Medulla oblongata (tissue), 1 donor: Measurements from ENCODE around the gene PSMC4.

ENCODE experiments used
- DNase-seq: peaks from one replicate; pipeline ENCODE4 v3.0.0-alpha.2; 2015; ENCODE audit errors: extremely low spot score

The PSMC4 gene

GRCh38 chr19:39970675-39971379 lies at the start of gene PSMC4:
Gene PSMC4, plus strand, starts transcription at chr19:39971165. Its CDS starts 38 bp downstream, at chr19:39971203.
- peak; percentile 100 for DNase-seq

DNA sequence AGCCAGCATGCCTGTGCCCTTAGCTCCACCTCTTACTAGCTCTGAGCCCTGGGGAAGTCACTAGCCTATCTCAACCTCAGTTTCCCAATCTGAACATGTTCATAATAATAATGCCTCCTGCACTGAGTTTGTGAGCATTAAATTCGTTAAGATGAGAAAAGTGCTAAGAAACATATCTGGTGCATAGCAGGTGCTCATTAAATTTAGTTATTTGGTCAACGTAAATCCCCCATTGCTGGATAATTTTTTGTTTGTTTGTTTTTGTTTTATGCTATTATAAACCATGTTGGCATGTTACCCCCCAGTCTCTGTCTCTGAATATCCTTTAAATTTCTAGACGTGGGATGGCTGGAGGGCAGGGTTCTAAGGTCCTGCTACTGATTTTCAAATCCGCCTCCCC lies 47.1 kb upstream of the PSMC4 start:
- DNase-seq, result no peak

GRCh38 chr19:39924389-39924788 lies 46.6 kb upstream of the PSMC4 start:
- no peak for DNase-seq

GRCh38 chr19:39924952-39925351 lies 46.0 kb upstream of the PSMC4 start:
- no peak for DNase-seq

DNA sequence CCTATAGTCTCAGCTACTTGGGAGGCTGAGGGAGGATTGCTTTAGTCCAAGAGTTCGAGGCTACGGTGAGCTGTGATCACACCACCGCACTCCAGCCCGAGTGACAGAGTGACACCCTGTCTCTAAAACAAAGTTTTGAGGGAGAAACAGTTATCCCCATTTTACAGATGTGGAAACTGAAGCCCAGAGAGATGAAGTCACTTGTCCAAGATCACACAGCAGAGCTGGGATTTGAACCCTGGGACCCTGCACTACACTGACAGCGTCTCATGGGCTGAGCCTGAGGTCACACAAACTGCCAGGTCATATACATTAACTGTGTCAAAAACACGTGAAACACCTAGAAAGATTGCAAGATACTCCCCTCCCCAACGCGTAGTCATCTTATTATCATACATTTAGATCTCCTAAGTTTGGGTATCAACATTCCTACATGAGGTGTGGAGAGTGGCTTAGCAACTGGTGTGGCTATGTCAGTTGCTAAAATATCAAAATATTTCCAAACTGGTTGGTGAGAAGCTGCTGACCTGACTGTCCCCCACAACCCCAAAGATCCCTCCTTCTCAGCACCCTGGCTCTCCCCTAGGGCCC lies 44.7 kb upstream of the PSMC4 start:
- DNase-seq, result no peak

- no peak for DNase-seq
Measured at GRCh38 chr19:39927076-39927475, 43.9 kb upstream of the PSMC4 start.

DNA sequence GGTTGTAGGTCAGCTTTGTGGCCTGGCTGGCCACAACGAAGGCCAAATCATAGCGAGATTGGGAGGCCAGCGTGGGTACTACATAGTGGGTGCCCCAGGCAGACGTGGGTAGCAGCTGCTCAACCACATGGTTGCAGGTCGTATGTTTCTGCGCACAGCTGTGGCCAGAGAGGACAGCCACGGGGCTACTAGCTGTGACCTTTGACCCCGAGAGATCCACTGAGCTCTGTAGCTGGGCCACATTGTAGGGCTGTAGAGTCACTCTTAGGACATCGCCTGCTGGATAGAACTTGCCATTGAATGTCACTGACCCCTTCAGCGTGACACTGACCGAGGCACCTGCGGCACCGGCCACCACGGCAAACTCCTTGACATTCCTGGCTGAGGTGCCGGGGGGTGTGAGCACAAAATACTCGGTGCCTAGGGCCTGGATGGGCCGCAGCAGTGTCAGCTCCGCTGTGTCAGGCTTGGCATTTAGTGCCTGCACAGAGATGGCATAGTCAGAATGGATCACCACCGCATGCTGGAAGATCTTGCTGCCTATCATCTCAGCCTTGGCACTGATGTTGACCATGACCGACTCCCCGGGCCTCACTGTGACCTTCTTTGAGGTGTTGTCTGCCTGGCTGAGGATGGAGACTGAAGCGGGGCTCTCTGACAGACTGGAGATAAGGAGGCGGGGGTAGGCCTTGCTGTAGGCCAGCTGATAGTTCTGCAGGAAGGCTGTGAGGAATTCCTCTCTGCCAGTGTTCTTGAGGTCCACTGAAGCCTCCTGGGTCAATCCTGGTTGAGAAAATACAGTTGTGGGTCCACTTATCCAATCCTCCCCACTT lies 43.2 kb upstream of the PSMC4 start:
- no peak for DNase-seq

- no peak for DNase-seq
Measured at GRCh38 chr19:39928357-39928725, 42.6 kb upstream of the PSMC4 start.

DNA sequence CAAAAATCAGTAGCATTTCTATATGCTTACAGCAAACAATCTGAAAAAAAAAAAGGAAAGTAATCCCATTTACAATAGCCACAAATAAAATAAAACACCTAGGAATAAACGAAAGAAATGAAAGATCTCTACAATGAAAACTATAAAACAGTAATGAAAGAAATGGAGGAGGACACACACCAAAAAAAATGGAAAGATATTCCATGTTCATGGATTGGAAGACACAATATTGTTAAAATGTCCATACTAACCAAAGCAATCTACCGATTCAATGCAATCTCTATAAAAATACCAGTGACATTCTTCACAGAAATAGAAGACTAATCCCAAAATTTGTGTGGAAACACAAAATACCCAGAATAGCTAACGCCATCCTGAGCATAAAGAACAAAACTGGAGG lies 41.2 kb upstream of the PSMC4 start:
- DNase-seq, result no peak

GRCh38 chr19:39934584-39935363 lies 36.2 kb upstream of the PSMC4 start, which contains the start of gene FCGBP:
Gene FCGBP, minus strand, starts transcription at chr19:39934634.
- no peak for DNase-seq

DNA sequence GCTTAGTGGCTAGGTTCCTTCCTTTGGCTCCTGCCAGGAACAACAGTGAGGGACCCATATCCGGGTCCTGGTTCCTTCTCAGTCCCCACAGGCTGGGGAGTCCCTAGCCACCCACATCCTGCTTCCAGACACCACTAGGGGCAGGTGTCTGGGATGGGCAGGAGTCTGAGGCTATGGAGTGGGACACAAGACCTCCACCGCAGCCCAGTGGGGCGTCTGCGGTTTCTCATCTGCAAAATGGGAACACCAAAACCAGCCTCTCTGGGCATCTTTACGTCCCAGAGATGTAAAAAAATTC lies 35.7 kb upstream of the PSMC4 start:
- no peak for DNase-seq

DNA sequence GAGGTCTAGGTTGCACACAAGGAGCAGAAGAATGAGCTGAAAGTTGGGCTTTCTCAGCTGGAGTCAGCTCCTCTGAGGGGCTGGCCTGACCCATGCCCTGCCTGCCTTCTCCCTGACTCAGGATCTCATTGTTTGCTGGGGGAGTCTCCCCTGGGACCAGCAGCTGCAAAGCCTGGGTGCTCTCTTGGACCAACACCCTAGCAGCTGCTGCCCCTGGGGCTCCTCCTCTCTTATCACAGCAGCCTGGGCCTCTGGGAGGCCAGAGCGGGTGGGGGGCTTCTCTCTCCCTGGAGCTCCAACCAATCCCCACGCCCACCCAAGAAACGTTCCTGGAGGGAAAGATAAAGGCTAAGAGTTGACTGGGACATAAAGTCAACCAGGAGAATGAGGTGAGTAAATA lies 34.9 kb upstream of the PSMC4 start:
- no peak for DNase-seq

DNA sequence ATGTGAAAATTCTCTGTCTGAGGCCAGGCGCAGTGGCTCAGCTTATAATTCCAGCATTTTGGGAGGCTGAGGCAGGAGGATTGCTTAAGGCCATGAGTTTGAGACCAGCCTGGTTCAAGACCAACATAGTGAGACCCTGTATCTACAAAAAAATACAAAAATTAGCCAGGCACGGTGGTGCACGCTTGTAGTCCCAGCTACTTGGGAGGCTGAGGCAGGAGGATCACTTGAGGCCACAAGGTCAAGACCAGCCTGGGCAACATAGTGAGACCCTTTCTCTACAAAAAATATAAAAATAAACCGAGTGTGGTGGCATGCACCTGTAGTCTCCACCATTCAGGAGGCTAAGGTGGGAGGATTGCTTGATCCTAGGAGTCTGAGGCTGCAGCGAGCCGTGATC lies 34.3 kb upstream of the PSMC4 start:
- no peak for DNase-seq

- DNase-seq, result no peak
Measured at GRCh38 chr19:39937094-39937720, 33.8 kb upstream of the PSMC4 start.

- DNase-seq, result no peak
Measured at GRCh38 chr19:39937787-39938186, 33.2 kb upstream of the PSMC4 start.

DNA sequence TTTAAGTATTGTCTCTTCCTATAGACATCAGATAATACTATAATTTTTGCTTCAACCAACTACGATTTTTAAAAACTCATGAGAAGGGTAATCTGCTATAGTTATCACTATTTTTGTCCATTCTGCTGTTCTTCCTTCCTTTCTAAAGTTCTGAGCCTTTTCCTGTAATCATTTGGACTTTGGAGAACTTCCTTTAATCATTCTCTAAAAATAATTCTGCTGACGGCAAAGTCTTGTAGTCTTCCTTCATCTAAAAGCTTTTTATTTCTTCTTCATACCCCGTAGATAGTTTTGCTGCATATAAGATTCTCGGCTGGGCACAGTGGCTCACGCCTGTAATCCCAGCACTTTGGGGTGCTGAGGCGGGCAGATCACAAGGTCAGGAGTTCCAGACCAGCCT lies 31.4 kb upstream of the PSMC4 start:
- peak; percentile 44 for DNase-seq

DNA sequence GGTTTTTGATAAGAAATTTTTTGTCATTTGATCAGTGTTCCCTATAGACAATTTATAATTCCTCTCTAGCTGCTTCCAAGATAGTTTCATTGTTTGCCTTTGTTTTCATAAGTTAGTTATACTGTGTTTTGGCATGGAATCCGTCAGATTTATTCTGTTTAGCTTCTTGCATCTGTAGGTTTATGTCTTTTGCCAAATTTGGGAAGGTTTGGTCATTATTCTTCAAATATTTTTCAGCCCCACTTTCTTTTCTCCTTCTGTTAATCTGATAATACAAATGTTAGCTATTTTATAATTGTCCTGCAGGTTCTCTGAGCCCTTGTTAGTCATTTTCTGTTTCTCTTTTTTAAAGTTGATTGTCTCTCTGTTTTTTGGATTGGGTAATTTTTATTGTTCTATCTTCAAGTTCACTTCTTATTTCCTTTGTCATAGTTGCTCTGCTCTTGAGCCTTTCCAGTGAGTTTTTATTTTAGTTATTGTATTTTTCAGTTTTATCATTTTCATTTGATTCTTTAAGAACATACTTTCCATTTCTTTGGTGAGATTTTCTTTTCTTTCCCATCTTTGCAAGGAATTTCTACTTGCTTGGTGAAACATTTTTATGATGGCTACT lies 30.6 kb upstream of the PSMC4 start:
- no peak for DNase-seq

DNA sequence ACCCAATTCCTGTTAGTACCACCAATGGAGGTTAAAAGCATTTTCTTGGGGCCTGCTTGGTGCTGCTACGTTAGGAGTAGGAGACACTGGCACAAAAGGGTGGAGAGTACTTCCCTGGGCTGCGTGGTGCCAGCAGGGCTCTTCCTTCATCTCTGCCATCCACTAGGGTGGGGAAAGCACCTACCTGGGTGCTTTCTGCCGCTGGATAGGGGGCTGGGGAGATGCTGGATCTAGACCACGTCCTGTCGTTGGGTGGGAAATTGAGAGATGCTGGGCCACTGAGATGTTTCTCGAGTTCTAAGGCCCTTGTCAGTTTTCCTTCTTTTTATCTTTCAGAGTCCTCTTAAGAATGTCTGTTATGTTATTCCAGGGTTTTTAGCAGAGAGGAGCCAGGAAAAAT lies 29.8 kb upstream of the PSMC4 start:
- DNase-seq, result no peak

GRCh38 chr19:39941615-39942365 lies 29.2 kb upstream of the PSMC4 start:
- peak; percentile 78 for DNase-seq

- no peak for DNase-seq
Measured at GRCh38 chr19:39942366-39942730, 28.6 kb upstream of the PSMC4 start.

DNA sequence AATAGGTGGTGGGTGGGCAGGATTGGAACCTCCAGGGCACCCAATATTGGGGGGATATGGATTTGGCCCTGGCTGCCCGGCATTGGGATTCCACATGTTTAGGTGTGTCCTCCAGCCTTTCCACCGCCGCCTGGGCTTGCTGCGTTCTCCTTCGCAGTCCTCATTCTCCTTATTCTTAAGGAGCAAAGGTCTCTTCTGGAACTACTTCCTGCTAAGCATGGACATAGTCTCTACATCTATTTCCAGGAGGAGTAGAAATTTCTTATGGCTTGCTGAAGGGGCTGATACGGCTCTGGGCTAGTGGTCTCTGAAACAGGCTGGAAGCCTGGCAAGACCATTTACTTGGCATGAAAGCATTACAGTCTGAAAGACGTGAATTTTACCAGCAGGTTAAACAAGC lies 27.4 kb upstream of the PSMC4 start:
- no peak for DNase-seq
